ENCODE data around the gene PRKN. TPM values are rescaled to one million over a fixed set of nuclear protein-coding genes. Genes with fewer than 3 reads are reported as not detected.

Gene PRKN
- total and polyA plus RNA-seq, 9 donors = 3.0 to 15.0 (median 9.2) TPM

DNA sequence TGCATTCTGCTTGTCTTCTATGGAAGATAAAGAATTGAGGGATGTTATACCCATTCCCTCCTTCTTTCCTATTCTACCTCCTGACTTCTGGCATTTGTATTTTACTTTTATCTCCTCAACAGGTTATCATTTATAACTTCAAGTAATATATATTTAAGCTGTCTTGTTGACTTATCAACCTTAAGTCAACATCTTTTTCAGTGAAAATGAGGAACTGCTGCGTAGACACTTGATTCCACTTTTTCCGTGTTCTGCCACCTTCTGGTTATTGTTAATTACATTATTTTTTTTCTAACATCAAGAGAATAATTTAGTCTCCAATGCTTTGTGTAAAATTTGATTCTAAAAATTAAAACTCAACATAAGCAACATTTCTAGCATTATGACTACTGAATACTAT lies 107.5 kb downstream of the PRKN start:
- Histone ChIP-seq H3K4me3 (no peak overlapping the region), H3K27ac (no peak overlapping the region), H3K9me3 (no peaks in the 10 kb centered on the region), H3K4me1 (ENCODE audit: insufficient read depth) (peaks cover 2% of the 10 kb centered on the region), H3K27me3 (no peaks in the 10 kb centered on the region), H3K36me3 (no peaks in the 10 kb centered on the region)
- WGBS, 3 donors = 88 to 91% (median 88%) methylated on average over 2 of the region's 2 CpGs
- no peak for DNase-seq
- no peak for TF ChIP-seq EP300 (IDR thresholded peaks at IDR 0.05)
- no peak for TF ChIP-seq POLR2A (IDR thresholded peaks at IDR 0.05)
- TF ChIP-seq, protein P1, sequence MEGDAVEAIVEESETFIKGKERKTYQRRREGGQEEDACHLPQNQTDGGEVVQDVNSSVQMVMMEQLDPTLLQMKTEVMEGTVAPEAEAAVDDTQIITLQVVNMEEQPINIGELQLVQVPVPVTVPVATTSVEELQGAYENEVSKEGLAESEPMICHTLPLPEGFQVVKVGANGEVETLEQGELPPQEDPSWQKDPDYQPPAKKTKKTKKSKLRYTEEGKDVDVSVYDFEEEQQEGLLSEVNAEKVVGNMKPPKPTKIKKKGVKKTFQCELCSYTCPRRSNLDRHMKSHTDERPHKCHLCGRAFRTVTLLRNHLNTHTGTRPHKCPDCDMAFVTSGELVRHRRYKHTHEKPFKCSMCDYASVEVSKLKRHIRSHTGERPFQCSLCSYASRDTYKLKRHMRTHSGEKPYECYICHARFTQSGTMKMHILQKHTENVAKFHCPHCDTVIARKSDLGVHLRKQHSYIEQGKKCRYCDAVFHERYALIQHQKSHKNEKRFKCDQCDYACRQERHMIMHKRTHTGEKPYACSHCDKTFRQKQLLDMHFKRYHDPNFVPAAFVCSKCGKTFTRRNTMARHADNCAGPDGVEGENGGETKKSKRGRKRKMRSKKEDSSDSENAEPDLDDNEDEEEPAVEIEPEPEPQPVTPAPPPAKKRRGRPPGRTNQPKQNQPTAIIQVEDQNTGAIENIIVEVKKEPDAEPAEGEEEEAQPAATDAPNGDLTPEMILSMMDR (IDR thresholded peaks at IDR 0.05) = no peak
- intact Hi-C loops (cut with DNase I) = no loop called here

DNA sequence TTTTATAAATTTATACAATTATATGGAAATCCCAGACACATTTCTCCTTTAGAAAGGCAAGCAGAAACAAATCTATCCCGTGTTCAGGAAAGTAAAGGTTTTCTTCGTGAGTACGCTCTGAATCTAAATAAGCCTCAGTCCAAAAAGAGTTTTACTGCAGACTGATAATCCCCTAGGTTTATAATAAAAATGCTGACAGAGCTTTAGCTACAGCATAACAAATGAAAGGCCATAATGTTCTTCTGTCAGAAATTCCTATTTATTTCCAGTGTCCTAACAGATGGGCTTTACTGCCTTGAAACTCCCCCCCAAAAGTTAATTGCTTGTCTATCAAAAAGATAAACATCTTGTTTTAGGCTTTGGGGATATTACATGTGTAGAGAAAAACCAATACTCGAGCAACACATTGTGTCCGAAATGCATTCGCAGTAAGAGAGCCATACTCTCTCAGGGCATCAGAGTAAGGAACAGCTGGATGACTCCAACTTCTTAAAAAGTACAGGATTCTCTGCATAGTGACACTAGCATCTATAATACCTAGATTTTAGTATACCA lies 109.0 kb downstream of the PRKN start:
- no peak for TF ChIP-seq EP300 (IDR thresholded peaks at IDR 0.05)
- no peak for TF ChIP-seq POLR2A (IDR thresholded peaks at IDR 0.05)
- TF ChIP-seq, protein P1 (IDR thresholded peaks at IDR 0.05) = no peak
- no peaks in the 10 kb centered on the region for H3K27me3 ChIP-seq
- WGBS, 3 donors = 67 to 87% (median 75%) methylated on average over 6 of the region's 6 CpGs
- no peak overlapping the region for H3K27ac ChIP-seq
- intact Hi-C loops (cut with DNase I) = no loop called here
- no peak for DNase-seq
- H3K4me1 ChIP-seq (ENCODE audit: insufficient read depth) = peaks cover 2% of the 10 kb centered on the region
- no peaks in the 10 kb centered on the region for H3K9me3 ChIP-seq
- no peak overlapping the region for H3K4me3 ChIP-seq
- H3K36me3 ChIP-seq = no peaks in the 10 kb centered on the region

DNA sequence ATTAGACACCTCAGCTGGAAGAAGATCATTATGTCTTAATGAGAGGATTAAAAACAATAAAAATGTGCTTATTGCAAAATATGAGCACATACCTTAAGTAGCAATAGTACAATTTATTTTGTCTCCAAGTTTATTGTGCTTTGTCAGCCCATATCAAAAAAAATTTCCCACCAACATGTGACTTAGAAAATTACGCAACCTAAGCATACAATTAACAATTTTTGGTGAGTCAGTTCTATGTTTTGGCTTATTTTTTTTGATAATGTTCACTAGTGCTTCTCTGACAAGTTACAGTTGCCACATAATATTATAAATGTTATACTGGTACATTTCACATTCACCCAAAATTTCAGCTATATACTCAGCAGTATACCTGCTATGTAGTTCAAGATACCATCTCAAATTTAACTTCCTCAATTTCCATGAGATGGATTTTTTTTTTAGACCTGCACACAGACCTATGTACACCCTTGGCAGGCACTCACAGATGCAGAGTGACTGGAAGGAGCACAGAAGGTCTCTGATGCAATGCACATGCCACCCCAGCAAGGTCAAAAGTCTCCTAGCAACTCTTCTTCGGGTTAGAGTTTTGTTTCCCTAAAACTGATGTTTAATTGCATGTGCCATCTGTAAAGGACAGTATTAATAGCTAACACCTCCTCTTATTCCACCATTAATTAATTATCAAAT lies 112.4 kb downstream of the PRKN start:
- Histone ChIP-seq H3K4me1 (ENCODE audit: insufficient read depth) (peaks cover 2% of the 10 kb centered on the region), H3K9me3 (no peaks in the 10 kb centered on the region), H3K27ac (peak overlapping the region in 1 of 2 donors; percentile 29), H3K36me3 (no peaks in the 10 kb centered on the region), H3K4me3 (no peak overlapping the region), H3K27me3 (no peaks in the 10 kb centered on the region)
- TF ChIP-seq POLR2A (IDR thresholded peaks at IDR 0.05) = no peak
- TF ChIP-seq, protein P1 (IDR thresholded peaks at IDR 0.05) = no peak
- no peak for TF ChIP-seq EP300 (IDR thresholded peaks at IDR 0.05)
- intact Hi-C loops (cut with DNase I) = no loop called here
- 15 to 47% (median 24%) methylated on average over 2 of the region's 2 CpGs for WGBS, 3 donors
- peak in 3 of 5 donors; percentile 17 to 38 (median 32) for DNase-seq

DNA sequence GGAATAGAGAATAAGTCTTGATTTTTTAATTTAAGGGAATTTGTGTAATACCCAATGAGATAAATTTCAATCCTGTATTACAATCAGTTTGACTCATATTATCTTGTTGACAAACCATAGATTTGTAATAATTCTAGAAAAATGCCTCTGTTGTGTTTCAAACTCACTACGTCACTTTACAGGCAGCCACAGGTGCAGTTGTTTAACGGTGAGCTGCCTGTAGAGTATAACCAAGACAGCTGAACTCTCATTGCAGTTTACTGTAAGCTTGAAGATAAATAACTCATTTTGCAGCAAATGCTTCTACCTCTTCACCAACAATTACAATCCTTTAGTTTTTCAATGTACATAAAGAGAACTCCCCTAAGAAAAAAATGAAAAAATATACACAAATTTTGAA lies 114.3 kb downstream of the PRKN start:
- Histone ChIP-seq H3K9me3 (no peaks in the 10 kb centered on the region), H3K4me3 (no peak overlapping the region), H3K4me1 (ENCODE audit: insufficient read depth) (peaks cover 2% of the 10 kb centered on the region), H3K27me3 (no peaks in the 10 kb centered on the region), H3K36me3 (no peaks in the 10 kb centered on the region), H3K27ac (no peak overlapping the region)
- no peak for DNase-seq
- intact Hi-C loops (cut with DNase I) = no loop called here
- 70 to 79% (median 72%) methylated on average over 2 of the region's 2 CpGs for WGBS, 3 donors
- TF ChIP-seq EP300 (IDR thresholded peaks at IDR 0.05) = no peak
- TF ChIP-seq POLR2A (IDR thresholded peaks at IDR 0.05) = no peak
- TF ChIP-seq, protein P1 (IDR thresholded peaks at IDR 0.05) = no peak
